Kidney capillary endothelial cell (primary cell): ENCODE measurements around the gene FGF22.

ENCODE experiments used
- DNase-seq: peaks from one replicate; pipeline ENCODE4 v3.0.0-alpha.2; 2018; ENCODE audit warnings: low spot score

The FGF22 gene

GRCh38 chr19:680287-681028, 40.8 kb downstream of the FGF22 start:
- DNase-seq, result peak; percentile 93

DNA sequence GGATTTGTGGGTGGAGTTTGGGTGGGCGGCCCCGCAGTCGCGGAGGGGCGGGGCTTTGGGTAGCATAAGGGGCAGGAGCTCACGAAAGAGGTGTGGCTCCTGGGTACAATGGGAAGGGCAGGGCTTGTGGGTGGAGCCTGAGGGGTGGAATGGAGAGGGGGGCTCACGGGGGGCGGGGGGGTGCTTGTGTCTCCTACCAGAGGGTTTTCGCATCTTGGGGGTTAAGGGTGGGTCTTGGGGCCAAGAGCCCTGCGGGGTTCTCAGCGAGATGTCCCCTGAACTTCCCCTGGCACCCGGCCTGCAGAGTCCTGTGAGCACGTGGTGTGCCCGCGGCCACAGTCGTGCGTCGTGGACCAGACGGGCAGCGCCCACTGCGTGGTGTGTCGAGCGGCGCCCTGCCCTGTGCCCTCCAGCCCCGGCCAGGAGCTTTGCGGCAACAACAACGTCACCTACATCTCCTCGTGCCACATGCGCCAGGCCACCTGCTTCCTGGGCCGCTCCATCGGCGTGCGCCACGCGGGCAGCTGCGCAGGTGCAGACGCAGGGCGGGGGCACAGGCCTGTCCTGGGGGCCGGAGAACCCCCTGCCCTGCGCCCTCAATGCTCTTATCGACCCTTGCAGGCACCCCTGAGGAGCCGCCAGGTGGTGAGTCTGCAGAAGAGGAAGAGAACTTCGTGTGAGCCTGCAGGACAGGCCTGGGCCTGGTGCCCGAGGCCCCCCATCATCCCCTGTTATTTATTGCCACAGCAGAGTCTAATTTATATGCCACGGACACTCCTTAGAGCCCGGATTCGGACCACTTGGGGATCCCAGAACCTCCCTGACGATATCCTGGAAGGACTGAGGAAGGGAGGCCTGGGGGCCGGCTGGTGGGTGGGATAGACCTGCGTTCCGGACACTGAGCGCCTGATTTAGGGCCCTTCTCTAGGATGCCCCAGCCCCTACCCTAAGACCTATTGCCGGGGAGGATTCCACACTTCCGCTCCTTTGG, 41.6 kb downstream of the FGF22 start:
- DNase-seq, result no peak

- no peak for DNase-seq
Measured at GRCh38 chr19:682678-683320, 43.1 kb downstream of the FGF22 start.

GRCh38 chr19:685454-685931, 45.8 kb downstream of the FGF22 start:
- DNase-seq, result no peak

DNA sequence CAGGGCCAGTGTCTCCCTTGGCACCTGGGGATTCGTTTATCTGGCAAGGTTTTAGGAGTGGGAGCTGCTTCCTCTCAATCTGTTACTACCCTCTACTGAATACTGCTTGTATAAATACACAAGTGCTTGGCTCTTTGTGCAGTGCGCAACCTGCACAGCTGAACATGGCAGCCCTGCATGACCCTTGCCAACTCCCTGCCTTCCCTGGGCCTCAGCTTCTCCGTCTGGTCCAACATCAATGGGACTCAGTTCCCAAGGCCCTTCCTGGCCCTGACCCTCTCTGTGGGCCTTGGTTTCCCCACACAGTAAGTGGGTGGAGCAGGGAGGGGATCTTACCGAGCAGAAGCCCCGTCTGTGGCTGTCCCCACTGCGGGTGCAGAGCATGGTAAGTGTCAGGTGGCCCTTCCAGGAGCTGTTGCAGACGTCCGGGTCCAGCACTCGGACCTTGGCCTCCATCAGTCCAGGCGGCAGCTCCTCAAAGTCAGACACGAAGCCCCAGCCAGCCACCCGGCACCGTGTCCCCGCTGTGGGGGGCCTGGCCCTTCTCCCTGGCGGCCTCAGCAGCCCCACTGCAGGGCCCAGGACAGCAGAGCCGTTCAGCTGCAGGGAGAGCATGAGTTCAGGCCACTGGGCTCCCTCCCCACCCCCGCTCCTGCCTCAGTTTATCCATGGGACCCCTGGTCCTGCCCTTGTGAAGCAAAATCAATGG, 47.1 kb downstream of the FGF22 start:
- no peak for DNase-seq

DNA sequence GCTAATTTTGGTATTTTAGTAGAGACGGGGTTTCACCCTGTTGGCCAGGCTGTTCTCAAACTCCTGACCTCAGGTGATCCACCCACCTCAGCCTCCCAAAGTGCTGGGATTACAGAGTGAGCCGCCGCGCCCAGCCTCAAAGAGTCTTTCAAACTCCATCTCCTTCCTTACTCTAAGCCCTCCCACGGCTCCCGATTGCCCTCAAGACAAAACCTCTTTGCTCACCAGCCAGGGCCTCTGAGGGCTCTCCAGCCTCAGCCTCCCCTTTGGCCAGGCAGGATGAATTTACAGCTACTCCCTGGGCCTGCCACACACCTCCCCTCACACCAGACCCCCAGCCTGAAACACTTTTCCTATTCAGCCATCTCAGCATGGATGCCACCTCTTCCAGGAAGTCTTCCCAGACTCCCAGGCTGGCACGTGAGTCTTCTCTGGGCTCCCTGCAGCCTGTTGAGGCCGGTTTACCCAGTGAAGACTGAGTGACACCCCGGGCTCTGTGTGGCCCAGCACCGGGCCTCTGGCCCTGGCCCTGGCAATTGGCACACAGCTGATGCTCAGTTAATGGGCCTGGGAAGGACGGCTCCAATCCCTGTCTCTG, 48.0 kb downstream of the FGF22 start:
- no peak for DNase-seq

DNA sequence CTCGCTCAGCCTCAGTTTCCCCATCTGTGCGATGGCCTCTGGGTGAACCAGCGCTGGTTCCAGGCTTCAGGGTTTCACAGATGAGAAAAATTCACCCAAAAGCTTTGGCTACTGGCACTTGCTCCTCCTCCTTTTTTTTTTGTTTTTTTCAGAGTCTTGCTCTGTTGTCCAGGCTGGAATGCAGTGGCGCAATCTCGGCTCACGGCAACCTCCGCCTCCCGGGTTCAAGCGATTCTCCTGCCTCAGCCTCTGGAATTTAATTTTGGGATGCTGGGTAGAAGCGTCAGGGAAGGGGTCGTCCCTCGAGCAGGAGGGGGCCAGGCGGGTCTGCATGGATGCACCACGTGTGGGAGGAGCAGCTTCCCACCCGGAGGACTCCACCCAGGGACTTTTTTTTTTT, 48.5 kb downstream of the FGF22 start:
- DNase-seq, result no peak

DNA sequence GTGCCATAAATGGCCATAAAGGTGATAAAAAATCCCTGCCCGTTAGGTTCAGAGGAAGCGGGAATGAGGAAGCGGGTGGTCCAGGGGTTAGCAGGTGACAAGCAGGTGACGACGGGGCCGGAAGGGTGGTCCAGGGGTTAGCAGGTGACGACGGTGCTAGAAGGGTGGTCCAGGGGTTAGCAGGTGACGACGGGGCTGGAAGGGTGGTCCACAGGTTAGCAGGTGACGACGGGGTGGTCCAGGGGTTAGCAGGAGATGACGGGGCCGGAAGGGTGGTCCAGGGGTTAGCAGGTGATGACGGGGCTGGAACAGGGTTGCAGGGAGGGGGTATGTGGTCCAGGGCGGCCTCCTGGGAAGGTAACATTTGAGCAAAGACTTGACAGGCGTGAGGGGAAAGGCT, 49.3 kb downstream of the FGF22 start:
- DNase-seq, result no peak

DNA sequence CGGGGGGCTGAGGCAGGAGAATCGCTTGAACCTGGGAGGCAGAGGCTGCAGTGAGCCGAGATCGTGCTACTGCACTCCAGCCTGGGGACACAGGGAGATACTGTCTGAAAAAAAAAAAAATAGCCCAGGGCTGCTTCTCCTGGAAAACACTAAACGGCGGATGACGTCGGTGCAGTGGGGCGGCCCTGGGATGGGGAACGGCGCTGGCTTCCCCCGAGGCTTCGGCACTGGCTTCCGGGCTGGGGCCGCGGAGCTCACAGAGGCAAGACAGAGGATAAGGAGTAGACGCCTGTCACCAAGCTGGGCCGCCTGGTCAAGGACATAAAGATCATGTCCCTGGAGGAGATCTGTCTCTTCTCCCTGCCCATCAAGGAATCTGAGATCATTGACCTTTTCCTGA, 50.5 kb downstream of the FGF22 start:
- DNase-seq, result no peak
